A673 (cell line): Measurements from ENCODE around the gene GNGT2. TPM values are rescaled to one million over a fixed set of nuclear protein-coding genes. Genes with fewer than 3 reads are reported as not detected.

ENCODE experiments used
- Bru-seq: library from RNA; stranded (reverse); fragments of 400-500 nt; gene quantifications from one replicate; lab custom pipeline; 2021; lab: Mats Ljungman, UMichigan
- BruChase-seq, 2 experiments: library from RNA; stranded (reverse); fragments of 400-500 nt; gene quantifications; one replicate each; lab custom pipeline; 2021; lab: Mats Ljungman, UMichigan
- BruUV-seq: library from RNA; stranded (reverse); fragments of 400-500 nt; replicated peaks from 2 replicates; lab custom pipeline; 2021; lab: Mats Ljungman, UMichigan
- CTCF ChIA-PET: fragments of 300-600 bp; sonication (Branson Sonifier 250); formaldehyde crosslinking; loops from one replicate; lab custom pipeline; 2022; ENCODE audit warnings: antibody characterized with exemption; lab: Charles Lee
- POLR2A ChIA-PET: fragments of 300-600 bp; sonication (Branson Sonifier 250); formaldehyde crosslinking; loops from one replicate; lab custom pipeline; 2022; ENCODE audit warnings: antibody characterized with exemption; ENCODE audit not compliant: low non-redundant PET; lab: Charles Lee
- DNase-seq: peaks from one replicate; pipeline ENCODE4 v3.0.0-alpha.2; 2015; ENCODE audit warnings: low spot score
- H3K27ac ChIP-seq: fragments of 200-600 bp; sonication (generic); 2 replicates; pipeline ENCODE4 v1.5.1; 2016; ENCODE audit warnings: mixed run types, low read depth, mild to moderate bottlenecking, mixed read lengths, antibody characterized with exemption, low read length; ENCODE audit not compliant: poor library complexity, severe bottlenecking
- H3K27me3 ChIP-seq: fragments of 200-600 bp; sonication (generic); replicated peaks from 2 replicates; pipeline ENCODE4 v1.6.1; 2017; ENCODE audit warnings: mixed run types, low read depth, mild to moderate bottlenecking, mixed read lengths, antibody characterized with exemption, low read length; ENCODE audit not compliant: insufficient read depth, poor library complexity
- H3K36me3 ChIP-seq: fragments of 200-600 bp; sonication (generic); 2 replicates; pipeline ENCODE4 v1.6.1; 2016; ENCODE audit warnings: mixed run types, mild to moderate bottlenecking, mixed read lengths, antibody characterized with exemption, low read length; ENCODE audit not compliant: insufficient read depth, poor library complexity, severe bottlenecking
- H3K4me1 ChIP-seq: fragments of 200-600 bp; sonication (generic); 2 replicates; pipeline ENCODE4 v1.6.1; 2017; ENCODE audit warnings: mixed run types, mild to moderate bottlenecking, mixed read lengths, antibody characterized with exemption, low read length; ENCODE audit not compliant: insufficient read depth, poor library complexity, severe bottlenecking
- H3K4me3 ChIP-seq: fragments of 200-600 bp; sonication (generic); 2 replicates; pipeline ENCODE4 v1.5.1; 2016; ENCODE audit warnings: low read depth, mixed run types, mild to moderate bottlenecking, mixed read lengths, low read length; ENCODE audit not compliant: poor library complexity, severe bottlenecking
- H3K9me3 ChIP-seq: fragments of 200-600 bp; sonication (generic); 2 replicates; pipeline ENCODE4 v1.6.1; 2016; ENCODE audit warnings: mixed run types, low read depth, mild to moderate bottlenecking, mixed read lengths, antibody characterized with exemption, low read length; ENCODE audit not compliant: poor library complexity, severe bottlenecking
- CTCF ChIP-seq: fragments of 300-800, 200-600 bp; sonication (generic); conservative IDR thresholded peaks from 2 replicates; pipeline ENCODE4 v1.5.1; 2017; ENCODE audit warnings: low read depth, mild to moderate bottlenecking, antibody characterized with exemption, low read length, moderate library complexity, mixed read lengths
- EZH2 ChIP-seq: fragments of 200-600 bp; sonication (generic); IDR thresholded peaks from 2 replicates; pipeline ENCODE4 v1.6.1; 2017; ENCODE audit warnings: borderline replicate concordance, low read depth, mild to moderate bottlenecking, mixed read lengths, antibody characterized with exemption, low read length; ENCODE audit not compliant: poor library complexity, severe bottlenecking
- intact Hi-C: fragments of 100-400 bp; cut with micrococcal nuclease; formaldehyde crosslinking; loops from one replicate; pipeline ENCODE4 v1.10.0; 2022; ENCODE audit not compliant: unreplicated experiment
- long read RNA-seq: library from polyadenylated mRNA; stranded (forward); transcript quantifications from one replicate; pipeline ENCODE4 v2.0.0, GENCODE V29; 2022
- total RNA-seq: library from RNA; stranded (reverse); gene quantifications from 2 replicates; pipeline ENCODE4 v1.2.3, GENCODE V29; 2021

Gene GNGT2
- total RNA-seq: 9.2 and 9.6 TPM in 2 replicates
- percentile 46 among the genes with signal in this experiment for Bru-seq, nascent RNA
- percentile 51 among the genes with signal in this experiment for BruChase-seq, experiment 1, labeled RNA remaining after a 2-hour chase
- BruChase-seq, experiment 2, labeled RNA remaining after a 6-hour chase: percentile 71 among the genes with signal in this experiment
- long read RNA-seq, transcript GNGT2-203 (4 exons, 585 nt): major isoform, 7 of 11 reads
- long read RNA-seq, partial matches to known transcripts: 0 of 11 reads
- long read RNA-seq, other reads (novel, unspliced or antisense): 4 of 11 reads

DNA sequence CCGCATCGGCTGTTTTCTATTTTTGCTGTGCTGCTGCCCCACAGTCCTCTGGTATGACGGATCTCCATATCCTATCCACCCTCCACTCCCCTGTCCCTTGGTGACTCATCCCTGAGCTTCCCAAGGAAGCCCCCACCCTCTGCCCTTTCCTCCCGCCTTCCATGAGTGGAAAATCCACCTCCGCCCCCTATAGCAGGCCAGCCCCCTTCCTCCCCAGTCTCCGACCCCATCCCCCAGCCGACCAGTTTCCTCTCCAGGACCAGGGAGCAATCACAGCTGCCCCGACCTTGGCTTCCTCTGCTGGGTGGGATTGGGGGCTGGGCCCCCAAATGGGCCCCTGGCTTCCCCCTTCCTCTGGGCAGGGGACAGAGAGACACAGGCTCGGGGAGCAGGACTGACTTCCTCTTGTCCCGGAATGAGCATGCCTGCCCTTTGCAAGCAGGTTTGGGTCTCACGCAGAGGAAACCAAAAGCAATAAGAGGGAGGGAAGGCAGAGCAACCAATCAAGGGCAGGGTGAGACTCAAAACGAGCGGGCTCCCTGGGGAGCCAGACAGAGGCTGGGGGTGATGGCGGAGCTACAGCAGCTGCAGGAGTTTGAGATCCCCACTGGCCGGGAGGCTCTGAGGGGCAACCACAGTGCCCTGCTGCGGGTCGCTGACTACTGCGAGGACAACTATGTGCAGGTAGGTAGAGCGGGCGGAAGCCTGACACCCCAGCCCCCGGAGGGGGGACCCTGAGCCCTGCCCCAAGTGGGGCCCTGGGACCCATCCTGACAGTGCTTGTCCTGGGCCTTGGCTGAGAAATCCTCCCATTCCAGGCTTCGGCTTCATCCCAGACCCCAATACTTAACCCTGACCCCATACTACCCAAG lies at the start of gene GNGT2, which contains the start of gene ABI3:
Gene GNGT2 (minus strand): TSS at position 417 of the 872 bp plus-strand sequence. CDS start 3,152 bp downstream, outside the sequence.
Gene ABI3 (plus strand): TSS at position 550 of the 872 bp plus-strand sequence. CDS start 18 bp downstream, at position 568.
- peak within 1 kb of the TSS; percentile 76 for H3K27ac ChIP-seq
- DNase-seq: peak; percentile 84
- POLR2A ChIA-PET: interaction anchor here (0.6 kb wide), 1 partner anchor 776 kb away, joined by 3 read pairs; no protein-coding TSS in a partner anchor

GRCh38 chr17:49259663-49260010 lies 49.3 kb upstream of the GNGT2 start:
- no peaks in the 10 kb centered on the region for H3K4me1 ChIP-seq
- no TSS peak for BruUV-seq
- H3K36me3 ChIP-seq: no peaks in the 10 kb centered on the region
- CTCF ChIA-PET: no interaction called here
- H3K27me3 ChIP-seq: no peaks in the 10 kb centered on the region
- no peak for TF ChIP-seq EZH2
- TF ChIP-seq CTCF: no peak
- intact Hi-C loops: no loop called here
- H3K9me3 ChIP-seq: no peaks in the 10 kb centered on the region
- H3K27ac ChIP-seq: peak overlapping the region; percentile 68
- H3K4me3 ChIP-seq: peak overlapping the region; percentile 50
- POLR2A ChIA-PET: interaction anchor here (0.5 kb wide), 2 partner anchors 97 to 138 kb away, joined by 6 to 7 read pairs; no protein-coding TSS in a partner anchor
- no peak for DNase-seq

More for the DNA sequence above, at the start of gene GNGT2, which contains the start of gene ABI3:
- no peaks in the 10 kb centered on the region for H3K27me3 ChIP-seq
- H3K36me3 ChIP-seq: no peaks in the 10 kb centered on the region
- peak within 1 kb of the TSS; percentile 45 for H3K4me3 ChIP-seq
- intact Hi-C loops: no loop called here
- peaks cover 23% of the 10 kb centered on the region for H3K4me1 ChIP-seq
- BruUV-seq: no TSS peak
- TF ChIP-seq CTCF (no peak), EZH2 (no peak)
- H3K9me3 ChIP-seq: no peaks in the 10 kb centered on the region
- CTCF ChIA-PET: no interaction called here

- POLR2A ChIA-PET: no interaction called here
- intact Hi-C loops: no loop called here
- no TSS peak for BruUV-seq
Measured at GRCh38 chr17:49258394-49258793, 48.0 kb upstream of the GNGT2 start.

More at GRCh38 chr17:49258394-49258793, 48.0 kb upstream of the GNGT2 start:
- DNase-seq: no peak
- H3K27ac ChIP-seq: no peak overlapping the region
- CTCF ChIA-PET: no interaction called here
- H3K9me3 ChIP-seq: no peaks in the 10 kb centered on the region
- no peak for TF ChIP-seq CTCF
- no peak for TF ChIP-seq EZH2
- H3K4me3 ChIP-seq: no peak overlapping the region
- no peaks in the 10 kb centered on the region for H3K27me3 ChIP-seq
- H3K4me1 ChIP-seq: no peaks in the 10 kb centered on the region
- H3K36me3 ChIP-seq: no peaks in the 10 kb centered on the region
